Adrenal gland (tissue), 12 donors: ENCODE measurements around the gene FKRP. TPM values are rescaled to one million over a fixed set of nuclear protein-coding genes. Genes with fewer than 3 reads are reported as not detected.
"Not testable (repeated sequence)": the region's sequence is repeated elsewhere in the genome, so short reads cannot be mapped to it uniquely, and the experiment has no call there.

Experiments
- DNase-seq, 7 donors: peaks; one replicate each; pipeline ENCODE4 v3.0.0-alpha.2; 2019 to 2020
- H3K27ac ChIP-seq, 5 donors: fragments of 200-600 bp; sonication (generic) in 4 of 5; 1 replicate in 3 of 5; 2 replicates in 2 of 5; pipeline versions ENCODE4 v1.5.1 to v1.8.0; 2016 to 2020; ENCODE audit warnings: mild to moderate bottlenecking in 1 of 5
- H3K27me3 ChIP-seq: fragments of 200-600 bp; 2 replicates; pipeline ENCODE4 v1.8.0; 2021
- H3K36me3 ChIP-seq, 2 donors: fragments of 200-600 bp; replicated peaks in 1 of 2; 1 replicate in 1 of 2; 2 replicates in 1 of 2; pipeline versions ENCODE4 v1.5.1 to v1.8.0; 2018 to 2022
- H3K4me1 ChIP-seq, 2 donors: fragments of 200-600 bp; replicated peaks in 1 of 2; 1 replicate in 1 of 2; 2 replicates in 1 of 2; pipeline versions ENCODE4 v1.5.1 to v1.8.0; 2018 to 2021
- H3K4me3 ChIP-seq, 4 donors: fragments of 200-600 bp; sonication (generic) in 3 of 4; one replicate each; pipeline ENCODE4 v1.5.1; 2016 to 2018
- H3K9me3 ChIP-seq, 3 donors: fragments of 200-600 bp; sonication (generic) in 1 of 3; replicated peaks in 1 of 3; 1 replicate in 2 of 3; 2 replicates in 1 of 3; pipeline versions ENCODE4 v1.5.1 to v1.8.0; 2016 to 2021
- POLR2A ChIP-seq, 2 donors: fragments of 450-650 bp; IDR thresholded peaks; one replicate each; pipeline ENCODE4 v1.6.1; 2017; ENCODE audit warnings: antibody characterized with exemption in 2 of 2, mild to moderate bottlenecking in 2 of 2, moderate library complexity in 1 of 2
- WGBS, 4 donors: extraction: QIAGEN DNeasy Blood & Tissue Kit in 2 of 4; methylation state at CpG; one replicate each; pipeline versions ENCODE4 v1.1.5 to v1.1.7; 2013 to 2017; 5-methylcytosine and 5-hydroxymethylcytosine counted together
- intact Hi-C, 2 donors: fragments of 100-400 bp; cut with DNase I; formaldehyde crosslinking; loops; one replicate each; pipeline versions ENCODE4 v1.14.1 to v1.15.0; 2022 to 2023
- polyA plus RNA-seq, 3 donors: library from polyadenylated mRNA; stranded (reverse); fragments of 200-250 nt in 2 of 3; fragments of 350-450 nt in 1 of 3; fragmentation: Illumina TruSeq in 1 of 3; extraction: RNeasy Lipid Tissue Mini Kit (QIAGEN cat#74804) in 1 of 3; gene quantifications; one replicate each; pipeline ENCODE4 v1.2.3, GENCODE V29; 2013 to 2014
- total RNA-seq, 9 donors: library from RNA; depleted of rRNA in 4 of 9; stranded (reverse); fragments of >200 nt in 4 of 9; fragments of 120-200 nt in 1 of 9; fragmentation: NEBNext Ultra II Directional in 1 of 9; extraction: Animal tissue kit (Norgen Biotek cat#: 25700) in 1 of 9; gene quantifications; one replicate each; pipeline versions ENCODE4 v1.1.0 to v1.2.4, GENCODE V29; 2013 to 2023
- TF ChIP-seq, protein P1 (sequence below), 6 experiments: fragments of 450-650 bp in 4 of 6; fragments of 200-600 bp in 2 of 6; sonication (generic) in 1 of 6; IDR thresholded peaks; 1 replicate in 5 of 6; 2 replicates in 1 of 6; pipeline versions ENCODE4 v1.5.1 to v1.8.0; 2016 to 2021; ENCODE audit warnings: antibody characterized with exemption in 6 of 6, mild to moderate bottlenecking in 2 of 6, moderate library complexity in 1 of 6
- donor health status: healthy with polysubstance abuse.
- donor health status: Bipolar disorder and iron deficiency.
- donor health status: DM: yes; HTN: yes; CAD: no.
- donor health status: DM: no; HTN: no; CAD: no.
- donor health status: DM: no; HTN: no; CAD: no.
- donor health status: DM: yes; HTN: yes; CAD: no.

Gene FKRP
- total and polyA plus RNA-seq, 12 donors, result 5.5 to 31.2 (median 16.7) TPM

DNA sequence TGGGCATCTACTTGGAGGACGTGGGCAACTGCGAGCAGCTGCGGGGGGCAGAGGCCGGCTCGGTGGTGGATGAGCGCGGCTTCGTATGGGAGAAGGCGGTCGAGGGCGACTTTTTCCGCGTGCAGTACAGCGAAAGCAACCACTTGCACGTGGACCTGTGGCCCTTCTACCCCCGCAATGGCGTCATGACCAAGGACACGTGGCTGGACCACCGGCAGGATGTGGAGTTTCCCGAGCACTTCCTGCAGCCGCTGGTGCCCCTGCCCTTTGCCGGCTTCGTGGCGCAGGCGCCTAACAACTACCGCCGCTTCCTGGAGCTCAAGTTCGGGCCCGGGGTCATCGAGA lies 10.7 kb downstream of the FKRP start:
- Histone ChIP-seq H3K27me3 (no peaks in the 10 kb centered on the region), H3K9me3 (no peaks in the 10 kb centered on the region), H3K36me3 (peaks cover 0 to 3% of the 10 kb centered on the region in 2 donors), H3K27ac (no peak overlapping the region), H3K4me3 (no peak overlapping the region), H3K4me1 (peaks cover 7 to 13% of the 10 kb centered on the region in 2 donors)
- TF ChIP-seq POLR2A (IDR thresholded peaks at IDR 0.05), result no peak
- no peak for DNase-seq
- 73 to 81% (median 77%) methylated on average over 24 to 30 of the region's 30 CpGs for WGBS, 4 donors
- intact Hi-C loops, result loop anchor here (5.0 to 10.0 kb wide), 3 partner anchors 81 to 238 kb away; no protein-coding TSS in a partner anchor

DNA sequence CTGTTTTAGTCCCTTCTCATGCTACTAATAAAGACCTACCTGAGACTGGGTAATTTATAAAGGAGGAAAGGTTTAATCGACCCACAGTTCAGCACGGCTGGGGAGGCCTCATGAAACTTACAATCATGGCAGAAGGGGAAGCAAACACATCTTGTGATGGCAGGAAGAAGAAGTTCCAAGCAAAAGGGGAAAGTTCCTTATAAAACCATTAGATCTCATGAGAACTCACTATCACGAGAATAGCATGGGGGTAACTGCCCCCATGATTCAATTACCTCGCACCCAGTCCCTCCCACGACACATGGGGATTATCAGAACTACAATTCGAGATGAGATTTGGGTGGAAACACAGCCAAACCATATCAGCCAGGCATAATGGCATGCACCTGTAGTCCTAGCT lies 13.3 kb downstream of the FKRP start:
- H3K27me3 ChIP-seq, result no peaks in the 10 kb centered on the region
- H3K36me3 ChIP-seq, result peaks cover 0 to 3% of the 10 kb centered on the region in 2 donors
- TF ChIP-seq, protein P1, sequence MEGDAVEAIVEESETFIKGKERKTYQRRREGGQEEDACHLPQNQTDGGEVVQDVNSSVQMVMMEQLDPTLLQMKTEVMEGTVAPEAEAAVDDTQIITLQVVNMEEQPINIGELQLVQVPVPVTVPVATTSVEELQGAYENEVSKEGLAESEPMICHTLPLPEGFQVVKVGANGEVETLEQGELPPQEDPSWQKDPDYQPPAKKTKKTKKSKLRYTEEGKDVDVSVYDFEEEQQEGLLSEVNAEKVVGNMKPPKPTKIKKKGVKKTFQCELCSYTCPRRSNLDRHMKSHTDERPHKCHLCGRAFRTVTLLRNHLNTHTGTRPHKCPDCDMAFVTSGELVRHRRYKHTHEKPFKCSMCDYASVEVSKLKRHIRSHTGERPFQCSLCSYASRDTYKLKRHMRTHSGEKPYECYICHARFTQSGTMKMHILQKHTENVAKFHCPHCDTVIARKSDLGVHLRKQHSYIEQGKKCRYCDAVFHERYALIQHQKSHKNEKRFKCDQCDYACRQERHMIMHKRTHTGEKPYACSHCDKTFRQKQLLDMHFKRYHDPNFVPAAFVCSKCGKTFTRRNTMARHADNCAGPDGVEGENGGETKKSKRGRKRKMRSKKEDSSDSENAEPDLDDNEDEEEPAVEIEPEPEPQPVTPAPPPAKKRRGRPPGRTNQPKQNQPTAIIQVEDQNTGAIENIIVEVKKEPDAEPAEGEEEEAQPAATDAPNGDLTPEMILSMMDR (IDR thresholded peaks at IDR 0.05), result no peak
- TF ChIP-seq POLR2A (IDR thresholded peaks at IDR 0.05), result no peak
- no peaks in the 10 kb centered on the region for H3K9me3 ChIP-seq
- intact Hi-C loops, result loop anchor here (5.0 to 10.0 kb wide), 3 partner anchors 78 to 236 kb away; no protein-coding TSS in a partner anchor
- no peak for DNase-seq
- H3K27ac ChIP-seq, result peak overlapping the region in 3 of 5 donors; percentile 50 to 79 (median 57)
- no peak overlapping the region for H3K4me3 ChIP-seq
- H3K4me1 ChIP-seq, result peaks cover 7 to 13% of the 10 kb centered on the region in 2 donors
- WGBS, 4 donors, result 70 to 75% (median 73%) methylated on average over 6 of the region's 6 CpGs

DNA sequence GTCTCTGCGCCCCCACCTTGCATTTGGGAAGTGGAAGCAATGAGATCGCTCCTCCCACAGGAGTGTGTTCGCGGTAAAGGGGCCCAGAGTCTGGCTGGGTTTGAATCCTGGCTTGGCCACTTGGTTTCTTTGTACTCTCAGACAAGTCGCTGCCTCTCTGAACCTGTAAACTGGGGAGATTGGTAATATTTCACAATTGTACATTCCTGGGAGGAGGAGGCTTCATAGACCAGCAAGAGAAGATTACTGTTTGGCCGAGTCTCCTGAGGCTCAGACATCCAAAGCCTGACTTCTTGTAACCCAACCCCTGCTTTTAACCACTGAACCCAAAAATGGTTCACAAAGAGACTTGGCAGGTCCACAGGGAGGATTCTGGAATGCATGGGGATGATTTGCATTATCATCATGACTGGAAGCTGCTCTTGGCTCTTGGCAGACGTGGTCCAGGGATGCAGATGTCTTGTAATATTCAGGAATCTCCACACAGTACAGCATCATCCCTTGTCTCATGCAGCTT lies 14.0 kb downstream of the FKRP start:
- Histone ChIP-seq H3K4me3 (no peak overlapping the region), H3K36me3 (peaks cover 0 to 3% of the 10 kb centered on the region in 2 donors), H3K4me1 (peaks cover 7 to 10% of the 10 kb centered on the region in 2 donors), H3K27me3 (no peaks in the 10 kb centered on the region), H3K27ac (peak overlapping the region in 3 of 5 donors; percentile 50 to 79 (median 57)), H3K9me3 (no peaks in the 10 kb centered on the region)
- TF ChIP-seq, protein P1 (IDR thresholded peaks at IDR 0.05), result no peak
- no peak for TF ChIP-seq POLR2A (IDR thresholded peaks at IDR 0.05)
- 66 to 73% (median 71%) methylated on average over 7 of the region's 7 CpGs for WGBS, 4 donors
- DNase-seq, result peak in 2 of 7 donors; percentile 40 to 73
- intact Hi-C loops, result loop anchor here (5.0 to 10.0 kb wide), 3 partner anchors 77 to 235 kb away; no protein-coding TSS in a partner anchor

DNA sequence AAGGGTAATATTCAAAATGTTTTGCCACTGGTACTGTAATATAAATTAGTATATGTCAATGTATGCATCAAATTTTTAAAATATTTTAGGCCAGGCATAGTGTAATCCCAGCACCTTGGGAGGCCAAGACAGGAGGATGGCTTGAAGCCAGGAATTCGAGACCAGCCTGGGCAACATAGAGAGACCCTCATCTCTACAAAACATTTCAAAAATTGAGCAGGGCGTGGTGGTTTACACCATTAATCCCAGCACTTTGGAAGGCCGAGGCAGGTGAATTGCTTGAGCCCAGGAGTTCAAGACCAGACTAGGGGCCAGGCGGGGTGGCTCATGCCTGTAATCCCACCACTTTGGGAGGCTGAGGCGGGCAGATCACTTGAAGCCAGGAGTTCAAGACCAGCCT lies 14.5 kb downstream of the FKRP start:
- WGBS, 4 donors, result 82 to 94% (median 88%) methylated on average over 3 to 5 of the region's 5 CpGs
- intact Hi-C loops, result loop anchor here in 1 of 2 donors (10.0 kb wide), 1 partner anchor 234 kb away; no protein-coding TSS in a partner anchor
- DNase-seq, result no peak
- Histone ChIP-seq H3K27me3 (no peaks in the 10 kb centered on the region), H3K36me3 (peaks cover 0 to 3% of the 10 kb centered on the region in 2 donors), H3K4me1 (peaks cover 5% of the 10 kb centered on the region in 2 donors), H3K27ac (peak overlapping the region in 2 of 5 donors; percentile 44 to 79), H3K4me3 (no peak overlapping the region), H3K9me3 (no peaks in the 10 kb centered on the region)
- no peak for TF ChIP-seq POLR2A (IDR thresholded peaks at IDR 0.05)
- TF ChIP-seq, protein P1 (IDR thresholded peaks at IDR 0.05), result no peak

DNA sequence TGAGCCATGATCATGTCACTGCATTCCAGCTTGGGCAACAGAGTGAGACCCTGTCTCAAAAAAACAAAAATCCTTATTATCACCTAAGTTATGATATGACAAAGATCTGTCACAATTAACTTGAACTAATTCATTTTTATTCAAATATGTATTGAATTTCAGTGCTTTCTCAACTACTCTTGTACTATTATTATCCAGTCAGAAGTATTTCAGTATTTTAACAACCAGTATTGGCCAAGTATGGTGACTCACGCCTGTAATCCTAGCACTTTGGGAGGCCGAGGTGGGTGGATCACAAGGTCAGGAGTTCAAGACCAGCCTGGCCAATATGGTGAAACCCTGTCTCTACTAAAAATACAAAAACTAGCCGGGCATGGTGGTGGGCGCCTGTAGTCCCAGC lies 15.0 kb downstream of the FKRP start:
- H3K4me3 ChIP-seq, H3K27me3 ChIP-seq, H3K9me3 ChIP-seq, DNase-seq, H3K4me1 ChIP-seq, H3K36me3 ChIP-seq: not testable (repeated sequence)
- WGBS, 4 donors, result 30 to 57% (median 47%) methylated on average over 3 to 4 of the region's 4 CpGs
- peak overlapping the region in 2 of 5 donors; percentile 44 to 79 for H3K27ac ChIP-seq
- intact Hi-C loops, result loop anchor here in 1 of 2 donors (10.0 kb wide), 1 partner anchor 234 kb away; no protein-coding TSS in a partner anchor
